Hematopoietic multipotent progenitor cell treated with erythropoietin and hydrocortisone succinate and interleukin-3 and kit ligand, for 6 days (in vitro differentiated cells): ENCODE measurements around the gene MAP2.

Experiments
- DNase-seq: peaks from one replicate; pipeline ENCODE4 v3.0.0-alpha.2; 2015

MAP2 gene

DNA sequence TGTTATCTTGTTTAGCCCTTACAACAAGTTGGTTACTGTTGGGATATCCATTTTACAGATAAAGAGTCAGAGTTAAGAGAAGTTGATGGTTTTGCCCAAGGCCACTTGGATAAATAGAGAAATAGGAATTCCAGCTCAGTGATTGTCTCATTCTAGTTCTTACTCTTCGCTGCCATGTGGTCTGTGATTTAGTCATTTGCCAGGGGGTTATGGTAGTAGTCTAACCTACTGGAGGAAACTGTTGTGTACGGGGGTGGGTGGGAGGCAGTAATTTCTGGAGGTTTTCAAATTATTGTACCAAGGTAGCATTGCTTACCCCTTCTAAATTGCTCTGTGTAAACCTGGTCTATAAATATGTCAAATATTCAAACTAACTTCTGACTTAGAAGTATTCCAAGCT lies 110.4 kb downstream of the MAP2 start:
- DNase-seq: no peak

DNA sequence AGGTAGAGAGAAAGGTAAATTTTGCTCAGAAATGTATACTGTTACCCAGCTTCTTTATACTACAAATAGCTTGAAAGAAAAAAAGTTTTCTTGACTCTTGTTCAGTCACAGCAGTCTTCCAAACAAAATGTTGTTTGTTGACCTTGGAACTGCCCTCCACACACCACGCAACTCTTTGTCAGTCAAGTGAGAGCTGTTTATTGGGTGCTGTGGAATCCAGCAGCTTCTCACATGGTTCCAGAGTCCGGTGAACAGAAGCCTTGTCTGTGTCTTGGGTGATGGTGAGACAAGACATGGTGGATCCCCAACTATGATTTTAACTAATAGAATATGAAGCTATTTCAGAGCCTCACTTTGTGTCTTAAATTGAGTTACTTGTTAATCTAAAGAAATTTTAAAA lies 112.5 kb downstream of the MAP2 start:
- DNase-seq: no peak

DNA sequence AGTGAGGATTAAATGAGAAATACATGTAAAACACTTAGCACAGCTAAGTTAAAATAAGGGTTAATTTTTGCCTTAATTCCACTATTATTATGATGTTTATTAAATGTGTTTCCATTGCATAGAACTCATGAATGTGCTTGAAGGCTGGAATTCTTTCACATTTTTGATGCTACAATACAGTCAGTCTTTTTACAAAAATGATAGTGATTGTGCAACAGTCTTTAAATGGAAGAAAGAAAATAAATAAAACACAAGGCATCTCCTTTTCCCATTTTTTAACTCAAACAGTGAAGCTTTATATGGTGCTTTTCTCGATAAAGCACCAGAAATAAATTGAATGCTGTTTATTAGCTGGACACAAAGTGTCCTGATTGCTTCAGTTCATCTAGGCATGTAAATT lies 123.9 kb downstream of the MAP2 start:
- no peak for DNase-seq

DNA sequence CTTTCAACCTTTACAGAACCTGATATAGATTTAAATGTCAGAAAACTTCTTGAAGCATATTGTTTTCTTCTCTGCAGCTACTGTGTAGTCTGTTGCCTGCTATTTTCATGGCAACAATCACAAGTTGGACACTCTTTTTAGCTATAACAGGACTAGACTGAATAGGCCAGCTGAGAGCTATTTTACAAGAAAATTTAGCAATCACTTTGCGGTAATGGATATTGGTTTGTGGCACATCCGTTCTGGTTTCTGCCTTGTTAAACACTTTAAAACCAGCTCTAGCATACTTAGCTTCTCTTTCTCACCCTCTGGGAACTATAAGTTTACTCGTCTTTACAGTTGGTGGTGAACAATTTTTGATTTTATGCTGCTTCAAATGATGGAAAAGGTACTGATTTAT lies 125.7 kb downstream of the MAP2 start:
- DNase-seq: no peak

DNA sequence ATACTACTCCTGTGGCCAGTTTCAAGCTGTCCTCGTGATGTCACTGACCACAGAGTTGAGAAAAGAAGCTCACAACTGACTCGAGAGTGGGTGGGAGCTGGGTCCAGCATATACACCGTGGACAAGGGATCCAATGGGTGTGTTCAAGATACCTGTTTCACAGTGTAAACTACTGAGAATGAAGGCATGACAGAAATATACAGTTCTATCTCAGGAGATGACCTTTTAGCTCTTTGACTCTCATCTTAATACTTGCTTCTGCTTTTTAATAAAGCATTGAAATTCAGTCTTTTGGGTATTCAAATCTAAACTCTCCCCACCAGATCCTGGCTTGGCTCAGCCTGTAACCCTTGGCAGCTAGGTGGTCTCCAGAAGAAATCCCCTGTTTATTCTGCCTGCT lies 130.1 kb downstream of the MAP2 start:
- no peak for DNase-seq

DNA sequence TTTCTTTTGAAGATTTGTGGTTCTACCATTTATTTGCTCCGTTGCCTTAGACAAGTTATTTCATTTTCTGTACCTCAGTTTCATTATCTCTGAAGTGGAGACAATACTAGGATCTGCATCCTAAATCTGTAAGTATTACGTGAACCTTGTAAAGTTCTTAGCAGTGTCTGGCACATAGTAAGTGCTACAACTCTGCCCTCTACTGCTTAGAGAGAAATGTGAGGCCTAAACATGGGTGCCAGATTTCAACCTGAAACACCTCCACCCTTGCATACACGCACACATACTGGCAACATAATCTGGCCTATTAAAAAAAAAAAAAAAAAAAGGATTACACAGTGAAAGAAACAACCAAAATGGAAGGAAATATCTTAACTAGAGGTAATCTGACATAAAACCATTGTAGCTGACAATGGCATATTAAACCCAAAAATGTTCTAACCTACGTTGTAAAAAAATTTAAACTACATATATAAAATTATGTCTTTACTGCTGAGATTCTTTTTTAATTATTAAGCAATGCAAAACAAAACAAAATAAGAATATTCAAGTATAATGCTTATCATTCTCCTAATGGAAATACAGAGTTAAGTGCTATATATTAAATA lies 132.6 kb downstream of the MAP2 start:
- peak; percentile 30 for DNase-seq

DNA sequence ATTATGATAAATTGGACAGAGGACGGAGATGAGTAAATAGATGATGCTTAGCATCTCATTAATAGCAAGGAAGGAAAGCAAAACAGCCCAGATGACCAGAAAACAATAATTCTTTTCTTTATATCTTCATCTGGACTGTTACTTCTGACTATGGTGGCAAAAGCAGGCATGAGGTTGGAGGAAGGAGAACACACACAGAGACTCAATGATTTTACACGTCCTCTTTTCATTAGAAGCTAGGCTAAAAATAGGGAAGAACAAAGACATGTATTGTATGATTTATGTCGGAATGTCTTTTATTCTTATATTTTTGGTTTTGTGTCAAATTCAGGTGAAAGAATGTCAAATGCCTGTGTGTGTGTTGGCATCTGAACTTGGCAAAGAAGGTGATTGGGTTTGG lies 137.1 kb downstream of the MAP2 start:
- DNase-seq: no peak

DNA sequence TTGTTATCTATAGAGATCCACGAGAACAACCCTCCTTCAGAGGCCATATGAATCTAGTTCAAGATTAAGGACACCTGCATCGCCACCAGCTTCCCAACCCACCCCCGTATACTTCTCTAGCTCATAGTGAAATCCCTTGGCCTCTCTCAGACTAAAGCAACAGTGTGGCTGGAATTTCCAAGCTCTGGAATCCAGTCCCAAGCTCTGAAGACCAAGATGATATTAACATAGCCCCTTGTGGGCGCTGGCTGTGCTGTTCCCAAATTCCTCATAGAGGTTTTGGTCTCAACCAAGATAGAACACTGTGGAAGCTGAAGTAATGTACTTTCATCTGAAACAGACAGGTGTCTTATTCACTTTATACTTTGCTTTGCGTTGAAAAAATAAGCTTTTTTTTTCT lies 139.6 kb downstream of the MAP2 start:
- DNase-seq: no peak

DNA sequence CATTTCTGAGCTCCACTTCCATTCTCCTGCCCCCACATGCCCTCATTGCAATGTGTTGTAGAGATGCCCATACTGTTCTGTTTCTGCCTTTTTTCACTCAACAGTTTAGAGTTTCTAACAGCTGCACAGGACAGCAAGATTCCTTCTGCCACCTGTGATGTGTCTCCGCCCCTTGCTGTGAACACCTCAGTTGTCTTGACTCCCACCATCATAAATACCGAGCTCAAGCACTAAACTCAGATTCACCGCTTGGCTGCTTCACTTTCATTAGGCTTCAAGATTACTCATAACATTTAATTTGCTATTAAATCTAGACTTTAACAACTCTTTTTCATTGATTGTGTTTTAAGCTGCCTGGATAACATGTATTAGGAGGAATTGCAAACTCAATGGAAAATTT lies 141.0 kb downstream of the MAP2 start:
- no peak for DNase-seq

DNA sequence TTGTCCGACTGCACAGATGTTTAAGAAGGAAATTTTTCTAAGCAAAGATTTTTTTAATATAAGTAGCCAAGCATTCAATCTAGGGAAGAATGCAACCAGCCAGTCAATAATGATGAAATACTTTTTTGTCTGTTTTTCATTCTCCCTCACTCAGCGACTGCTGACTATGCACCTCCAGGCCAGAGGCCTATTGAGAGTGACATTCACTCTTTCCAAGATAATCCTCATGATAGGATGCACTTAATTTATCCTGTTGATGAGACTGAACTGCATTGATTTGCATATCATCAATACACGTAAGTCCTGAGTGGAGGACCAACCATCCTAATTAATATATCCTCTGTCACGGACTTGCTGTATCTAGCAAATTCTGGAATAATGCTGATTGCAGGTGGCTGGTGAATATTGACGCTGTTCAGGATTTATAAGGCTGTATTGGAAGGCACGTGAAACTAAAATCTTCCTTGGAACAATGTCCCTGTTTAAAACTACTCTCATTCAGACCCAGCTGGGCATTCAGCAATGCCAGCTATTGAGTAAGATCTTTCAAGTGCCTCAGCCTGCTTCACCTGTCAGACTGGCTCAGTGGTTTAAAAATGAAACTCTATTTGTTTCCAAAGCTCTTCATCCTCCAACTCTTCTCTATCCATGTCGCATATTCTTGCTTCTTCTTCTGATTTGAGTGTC lies 142.2 kb downstream of the MAP2 start:
- DNase-seq: no peak

DNA sequence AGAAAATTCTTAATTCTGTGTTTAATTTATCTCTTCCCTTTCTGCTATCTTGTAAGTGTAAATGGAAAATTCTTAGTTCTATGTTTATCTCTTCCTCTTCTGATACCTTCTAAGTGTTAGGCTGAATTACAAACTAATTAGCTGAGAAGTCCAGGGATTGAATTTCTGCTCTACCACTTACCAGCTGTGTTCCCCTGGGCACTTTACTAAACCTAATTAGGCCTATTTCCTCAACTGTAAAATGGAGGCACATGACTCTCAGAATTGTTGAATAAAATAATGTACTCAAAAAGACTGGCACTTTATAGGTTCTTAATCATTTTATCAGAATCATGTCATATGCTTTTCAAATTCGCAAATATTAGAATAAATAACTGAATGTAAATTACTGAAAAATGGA lies 146.3 kb downstream of the MAP2 start:
- DNase-seq: no peak

DNA sequence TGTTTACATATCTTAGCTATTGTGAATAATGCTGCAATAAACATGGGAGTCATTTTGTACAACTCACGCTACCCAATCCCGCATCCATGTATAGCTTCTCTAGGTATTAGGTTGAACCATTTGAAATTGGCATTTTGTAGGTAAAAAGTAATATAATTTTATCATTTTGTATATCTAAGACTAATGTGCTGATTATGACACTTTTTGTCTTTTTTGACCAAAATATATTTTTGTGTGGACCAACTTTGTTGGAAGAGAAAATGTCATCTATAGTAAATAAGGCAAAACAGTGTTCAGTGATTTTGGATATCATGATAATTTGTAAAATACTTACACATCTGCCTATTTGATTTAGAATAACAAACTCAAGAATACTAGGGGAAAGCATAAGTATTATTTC lies 150.7 kb downstream of the MAP2 start:
- no peak for DNase-seq

DNA sequence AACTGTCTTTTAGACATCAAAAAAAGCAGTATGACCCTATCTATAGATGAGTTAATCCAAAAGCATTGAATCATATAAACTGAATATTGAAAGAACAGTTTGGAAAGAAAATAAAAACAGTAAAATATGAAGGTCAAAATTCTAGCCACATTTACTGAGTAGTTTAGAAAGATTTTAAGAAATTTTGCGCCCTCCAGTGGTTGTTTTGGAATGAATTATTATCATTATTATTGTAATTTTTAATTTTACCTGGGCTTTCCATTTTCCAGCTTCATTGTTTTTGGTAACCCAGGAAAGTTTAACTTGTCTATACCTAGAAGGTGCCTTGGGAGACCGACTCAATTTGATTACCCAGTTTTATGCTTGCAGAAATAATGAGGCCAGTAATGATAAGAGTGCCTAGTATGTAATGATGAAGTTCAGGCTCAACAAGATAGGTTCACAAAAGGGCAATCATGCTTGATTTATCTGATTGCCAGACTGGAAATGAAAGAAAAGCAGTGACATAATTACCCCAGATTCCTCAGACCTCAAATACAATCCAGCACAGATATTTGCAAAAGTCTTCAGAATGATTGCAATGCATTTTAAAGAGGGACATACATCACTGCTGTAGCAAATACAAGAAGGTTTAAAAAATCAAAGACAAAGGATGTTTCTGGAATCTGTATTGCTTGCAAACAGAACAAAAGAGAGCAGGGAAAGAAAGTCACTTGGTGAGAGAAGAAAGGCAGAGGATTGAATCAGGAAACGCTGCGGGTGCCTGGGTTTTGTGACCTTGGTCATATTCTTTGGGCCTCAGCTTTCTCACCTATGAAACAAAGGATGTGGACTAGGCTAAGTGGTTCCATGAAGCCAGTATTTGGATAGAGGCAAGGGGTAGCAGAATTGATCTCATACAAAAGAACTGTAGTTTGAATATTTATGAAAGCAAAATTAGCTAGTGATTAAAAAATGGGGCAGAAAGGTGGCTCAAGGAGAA lies 153.8 kb downstream of the MAP2 start:
- DNase-seq: peak; percentile 66

DNA sequence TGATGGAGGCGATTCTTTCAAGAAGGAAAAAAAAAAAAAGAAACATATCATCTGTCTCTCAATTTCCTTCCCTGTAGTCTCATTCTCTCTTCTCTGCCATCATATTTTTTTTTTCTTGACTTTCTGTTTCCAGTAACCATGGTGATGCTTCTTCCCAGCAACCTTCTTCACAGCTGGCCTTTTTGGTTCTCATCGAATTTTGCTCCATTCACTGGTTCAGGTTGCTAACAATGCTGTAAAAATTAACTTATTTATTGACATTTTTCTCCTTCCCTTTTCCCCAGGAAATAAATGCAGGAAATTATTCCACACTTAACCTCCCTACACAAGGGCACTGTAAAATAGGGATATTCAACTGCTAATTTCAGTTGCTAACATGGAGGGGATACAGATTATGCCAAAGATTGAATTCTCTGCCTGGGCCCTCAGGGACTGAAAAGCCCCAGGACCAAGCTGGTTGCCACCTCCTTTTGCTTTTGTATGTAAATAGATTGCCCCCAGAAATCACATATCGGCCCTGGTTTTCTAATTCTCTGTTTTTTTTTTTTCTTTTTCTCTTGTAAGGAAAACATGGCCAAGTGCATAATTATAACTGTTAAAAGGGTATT lies 154.7 kb downstream of the MAP2 start:
- DNase-seq: no peak

DNA sequence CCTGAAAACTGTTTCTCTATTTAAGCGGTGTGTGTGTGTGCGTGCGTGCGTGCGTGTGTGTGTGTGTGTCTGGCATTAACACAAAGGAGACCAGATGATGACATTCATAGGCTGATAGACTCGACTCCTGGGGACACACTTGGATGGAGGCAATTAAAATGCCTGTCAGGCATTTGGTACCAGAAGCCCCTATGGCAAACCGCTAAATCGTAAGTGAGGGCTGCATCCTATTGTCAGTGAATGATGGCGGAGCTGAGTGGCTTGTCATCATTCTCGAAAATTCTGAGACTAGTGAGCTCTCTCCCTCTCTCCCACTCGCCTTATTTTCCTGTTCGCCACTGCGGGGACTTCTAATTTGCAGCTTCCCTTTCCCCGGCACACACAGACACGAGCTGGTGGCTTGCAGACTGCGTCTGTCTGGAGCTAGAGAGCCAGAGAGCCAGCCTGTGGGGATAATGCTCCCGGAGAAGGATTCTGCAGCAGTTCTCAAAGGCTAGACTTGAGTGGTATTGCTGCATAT lies 155.4 kb downstream of the MAP2 start:
- DNase-seq: no peak

DNA sequence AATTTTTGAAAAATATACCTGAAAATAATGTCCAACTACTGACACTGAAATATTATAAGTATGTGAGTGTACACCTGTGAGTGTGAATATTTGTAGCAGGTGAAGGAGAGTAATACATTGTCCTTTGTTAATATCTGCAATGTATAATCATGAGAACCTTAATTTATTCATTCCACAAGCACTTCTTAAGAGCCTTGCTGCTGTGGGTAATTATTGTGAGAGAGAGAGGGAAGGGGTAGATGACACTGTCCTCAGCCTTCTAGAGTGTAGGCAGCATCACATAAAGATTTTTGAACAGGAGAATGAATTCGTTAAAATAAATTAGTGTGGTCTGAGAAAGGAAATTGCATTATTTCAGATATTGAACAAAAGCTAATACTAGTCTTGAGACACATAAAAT lies 157.2 kb downstream of the MAP2 start:
- DNase-seq: no peak

DNA sequence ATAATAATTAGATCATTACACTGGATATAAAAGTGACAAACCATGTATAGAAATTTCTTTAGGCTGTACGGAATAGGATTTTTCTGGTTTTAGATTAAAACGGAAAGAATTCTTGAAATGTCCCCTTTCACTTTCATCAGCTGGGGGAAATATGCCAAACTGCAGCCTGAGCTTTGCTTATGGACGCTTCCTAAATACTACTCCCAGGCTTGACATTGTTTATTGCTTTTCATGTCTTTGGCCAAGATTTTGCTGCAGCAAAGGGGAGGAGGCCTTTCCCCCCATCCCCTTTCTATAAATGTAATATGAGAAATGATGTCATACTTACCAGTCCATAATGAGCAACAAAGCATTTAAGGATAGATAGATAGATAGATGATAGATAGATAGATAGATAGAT lies 158.4 kb downstream of the MAP2 start:
- DNase-seq: no peak

DNA sequence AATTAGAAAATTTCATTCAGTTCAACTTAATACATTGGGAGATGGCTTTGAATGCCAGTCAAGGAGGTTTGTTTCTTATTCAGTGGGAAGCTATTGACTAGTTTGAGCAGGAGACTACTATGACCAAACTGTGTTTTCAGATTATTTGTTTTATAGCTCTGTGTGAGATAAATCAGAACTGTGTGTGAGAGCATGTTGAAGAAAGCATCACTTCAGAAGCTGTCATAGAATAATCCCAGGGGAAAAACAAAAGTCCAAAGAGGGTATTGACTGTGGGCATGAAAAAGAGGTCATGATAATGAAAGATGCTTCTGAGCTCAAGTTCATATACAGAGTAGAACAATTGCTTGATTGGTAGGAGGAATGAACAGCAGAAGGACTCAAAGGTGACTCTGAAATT lies 160.6 kb downstream of the MAP2 start:
- no peak for DNase-seq

DNA sequence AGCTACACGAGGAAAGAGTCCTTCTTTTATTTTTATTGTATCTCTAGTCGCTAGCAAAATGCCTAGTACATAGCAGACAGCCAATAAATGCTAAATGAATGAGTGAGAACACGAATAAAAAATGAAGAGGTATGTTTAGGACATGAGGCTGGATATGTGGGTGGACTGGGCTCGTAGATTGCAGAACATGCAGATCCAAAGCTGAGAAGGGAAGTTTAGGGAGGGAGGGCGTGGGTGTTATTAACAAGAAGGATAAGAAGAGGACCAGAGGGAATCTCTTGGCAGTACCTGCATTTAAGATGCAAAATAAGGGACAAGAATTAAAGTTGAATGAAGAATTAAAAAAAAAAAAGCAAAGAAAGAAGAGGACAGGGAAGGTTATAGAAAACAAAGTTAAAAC lies 161.1 kb downstream of the MAP2 start:
- DNase-seq: no peak

DNA sequence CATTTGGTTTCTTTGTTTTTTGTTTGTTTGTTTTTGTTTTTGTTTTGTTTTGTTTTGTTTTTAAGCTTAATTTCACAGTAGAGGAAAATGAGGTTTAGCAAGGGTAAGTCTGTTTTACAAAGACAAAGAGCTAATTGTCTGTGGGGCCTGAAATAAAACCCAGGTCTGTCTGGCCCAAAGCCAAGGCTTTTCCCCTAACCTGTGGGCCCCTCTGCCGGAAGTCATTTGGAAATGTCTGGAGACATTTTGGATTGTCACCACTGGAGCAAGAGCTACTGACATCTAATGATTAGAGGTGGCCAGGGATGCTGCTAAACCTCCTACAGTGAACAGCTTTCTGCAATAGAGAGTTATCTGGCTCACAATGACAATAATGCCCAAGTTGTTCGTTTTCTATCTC lies 167.2 kb downstream of the MAP2 start:
- DNase-seq: no peak

DNA sequence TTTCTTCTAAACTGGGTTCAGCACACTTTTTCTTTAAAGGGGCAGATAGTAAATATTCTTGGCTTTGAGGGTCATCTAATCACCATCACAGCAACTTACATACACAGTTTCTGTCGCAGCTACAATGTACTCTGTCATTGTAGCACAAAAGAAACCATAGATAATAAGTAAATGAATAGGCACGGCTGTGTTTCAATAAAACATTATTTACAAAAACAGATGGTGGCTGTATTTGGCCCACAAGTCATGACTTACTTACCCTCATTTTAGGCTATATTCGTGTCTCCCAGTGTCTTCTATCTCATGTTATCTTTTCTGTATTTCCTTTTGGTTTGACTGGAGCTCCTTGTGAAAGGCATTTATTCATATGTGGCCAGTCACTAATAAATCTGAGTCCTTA lies 168.3 kb downstream of the MAP2 start:
- DNase-seq: no peak

DNA sequence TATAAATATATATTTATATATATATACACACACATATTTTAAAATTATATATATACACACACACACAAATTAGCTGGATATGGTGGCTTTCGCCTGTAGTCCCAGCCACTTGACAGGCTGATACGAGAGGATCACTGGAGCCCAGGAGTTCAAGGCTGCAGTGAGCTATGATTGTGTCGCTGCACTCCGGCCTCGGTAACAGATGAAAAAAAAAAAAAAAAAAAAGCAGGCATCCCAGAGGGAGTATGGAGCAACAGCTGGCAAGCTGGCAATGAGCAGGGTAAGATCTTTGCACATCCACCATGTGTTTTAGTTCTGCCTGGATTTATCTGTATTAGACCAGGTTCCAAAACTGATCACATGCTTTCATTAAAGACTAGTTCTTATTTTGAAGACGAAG lies 170.1 kb downstream of the MAP2 start:
- no peak for DNase-seq

DNA sequence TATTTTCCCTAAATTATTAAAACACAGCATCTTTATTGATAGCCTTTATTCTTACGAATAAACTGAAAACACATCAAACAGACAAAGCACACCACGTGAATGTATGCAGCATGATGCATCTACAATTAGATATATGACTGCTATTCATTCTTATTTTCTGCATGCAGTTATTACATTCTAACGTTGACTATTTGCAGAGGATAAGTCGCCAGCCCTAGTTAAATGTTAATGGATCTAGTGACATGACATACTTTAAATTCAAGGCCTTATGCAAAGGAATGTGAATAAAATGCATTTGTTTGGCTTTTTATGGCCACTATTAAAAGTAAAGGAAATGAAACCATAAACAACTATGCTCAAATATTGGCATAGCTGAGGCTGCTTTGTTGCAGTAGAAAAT lies 172.4 kb downstream of the MAP2 start:
- no peak for DNase-seq
